ENCODE data around the gene TMEM179B.
A peak's percentile ranks its signal among the peaks of the same experiment; 100 is the strongest.

TMEM179B gene

DNA sequence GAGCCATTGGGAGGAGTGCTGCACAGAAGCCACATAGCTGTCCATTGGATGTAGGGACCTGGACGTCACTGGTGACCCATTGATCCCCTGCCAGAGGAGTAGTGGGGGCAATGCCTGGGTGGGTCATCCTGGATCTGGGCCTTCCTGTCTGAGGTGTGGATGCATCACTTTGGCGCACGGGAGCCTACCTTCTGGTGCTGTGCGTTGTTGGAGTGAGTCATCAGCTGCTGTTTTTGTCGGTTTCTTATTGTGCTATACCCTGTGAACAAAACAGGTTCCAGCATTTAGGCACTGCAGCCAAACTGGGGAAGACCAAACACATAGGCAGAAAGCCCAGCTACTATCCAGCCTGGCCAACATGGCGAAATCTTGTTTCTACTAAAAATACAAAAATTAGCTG is 12.8 kb upstream of the TMEM179B start:
- DNase-seq (ENCODE audit: low spot score) = no peak
- CTCF ChIA-PET = interaction anchor here (5.2 kb wide), 1 partner anchor 12 kb away, joined by 41 read pairs; no protein-coding TSS in a partner anchor
- TF ChIP-seq, protein P1, sequence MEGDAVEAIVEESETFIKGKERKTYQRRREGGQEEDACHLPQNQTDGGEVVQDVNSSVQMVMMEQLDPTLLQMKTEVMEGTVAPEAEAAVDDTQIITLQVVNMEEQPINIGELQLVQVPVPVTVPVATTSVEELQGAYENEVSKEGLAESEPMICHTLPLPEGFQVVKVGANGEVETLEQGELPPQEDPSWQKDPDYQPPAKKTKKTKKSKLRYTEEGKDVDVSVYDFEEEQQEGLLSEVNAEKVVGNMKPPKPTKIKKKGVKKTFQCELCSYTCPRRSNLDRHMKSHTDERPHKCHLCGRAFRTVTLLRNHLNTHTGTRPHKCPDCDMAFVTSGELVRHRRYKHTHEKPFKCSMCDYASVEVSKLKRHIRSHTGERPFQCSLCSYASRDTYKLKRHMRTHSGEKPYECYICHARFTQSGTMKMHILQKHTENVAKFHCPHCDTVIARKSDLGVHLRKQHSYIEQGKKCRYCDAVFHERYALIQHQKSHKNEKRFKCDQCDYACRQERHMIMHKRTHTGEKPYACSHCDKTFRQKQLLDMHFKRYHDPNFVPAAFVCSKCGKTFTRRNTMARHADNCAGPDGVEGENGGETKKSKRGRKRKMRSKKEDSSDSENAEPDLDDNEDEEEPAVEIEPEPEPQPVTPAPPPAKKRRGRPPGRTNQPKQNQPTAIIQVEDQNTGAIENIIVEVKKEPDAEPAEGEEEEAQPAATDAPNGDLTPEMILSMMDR (conservative IDR thresholded peaks at IDR 0.05; ENCODE audit: low read depth) = no peak
- POLR2A ChIA-PET (ENCODE audit: low non-redundant PET) = no interaction called here
- peak overlapping the region; percentile 37 for H3K27ac ChIP-seq

DNA sequence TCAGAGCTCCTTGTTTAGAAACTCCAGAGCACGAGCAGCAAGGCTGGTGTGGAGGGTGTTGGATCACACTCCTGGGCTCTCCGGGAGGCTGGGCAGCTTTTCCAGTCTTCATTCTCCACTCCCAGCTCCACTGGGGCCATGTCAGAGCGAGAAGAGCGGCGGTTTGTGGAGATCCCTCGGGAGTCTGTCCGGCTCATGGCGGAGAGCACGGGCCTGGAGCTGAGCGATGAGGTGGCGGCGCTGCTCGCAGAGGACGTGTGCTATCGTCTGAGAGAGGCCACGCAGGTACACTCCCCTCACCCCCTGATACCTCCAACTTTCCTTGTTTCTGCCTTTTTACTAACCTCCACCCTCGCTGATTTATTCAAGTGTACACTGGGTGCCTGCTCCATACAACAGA is 11.6 kb upstream of the TMEM179B start:
- no peak overlapping the region for H3K27ac ChIP-seq
- TF ChIP-seq, protein P1 (conservative IDR thresholded peaks at IDR 0.05; ENCODE audit: low read depth) = no peak
- DNase-seq (ENCODE audit: low spot score) = no peak
- CTCF ChIA-PET = interaction anchor here (5.2 kb wide), 1 partner anchor 10 kb away, joined by 41 read pairs; no protein-coding TSS in a partner anchor
- POLR2A ChIA-PET (ENCODE audit: low non-redundant PET) = no interaction called here

DNA sequence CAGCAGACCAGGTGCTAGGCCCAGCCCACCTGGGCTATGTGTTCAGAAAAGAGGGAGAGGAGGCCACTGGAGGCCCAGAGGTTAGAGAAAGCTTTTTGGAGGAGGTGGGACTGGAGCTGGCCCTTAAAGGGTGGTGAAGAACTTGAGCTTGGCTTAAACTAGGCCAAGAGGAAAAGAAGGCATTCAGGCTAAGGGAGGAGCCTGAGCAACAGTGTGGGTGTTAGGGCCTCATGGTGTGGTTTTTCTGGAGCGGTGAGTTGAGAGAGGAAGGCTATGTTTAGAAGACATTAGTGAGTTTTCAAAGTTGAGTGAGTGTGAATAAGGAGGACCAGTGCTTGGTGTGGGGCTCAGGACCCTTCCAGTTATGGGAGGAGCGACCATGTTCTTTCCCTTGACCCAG is 9.8 kb upstream of the TMEM179B start:
- H3K27ac ChIP-seq = peak overlapping the region; percentile 47
- ChIA-PET POLR2A (ENCODE audit: low non-redundant PET) (no interaction called here), CTCF (interaction anchor here (5.2 kb wide), 1 partner anchor 9 kb away, joined by 41 read pairs; no protein-coding TSS in a partner anchor)
- TF ChIP-seq, protein P1 (conservative IDR thresholded peaks at IDR 0.05; ENCODE audit: low read depth) = no peak
- DNase-seq (ENCODE audit: low spot score) = no peak

DNA sequence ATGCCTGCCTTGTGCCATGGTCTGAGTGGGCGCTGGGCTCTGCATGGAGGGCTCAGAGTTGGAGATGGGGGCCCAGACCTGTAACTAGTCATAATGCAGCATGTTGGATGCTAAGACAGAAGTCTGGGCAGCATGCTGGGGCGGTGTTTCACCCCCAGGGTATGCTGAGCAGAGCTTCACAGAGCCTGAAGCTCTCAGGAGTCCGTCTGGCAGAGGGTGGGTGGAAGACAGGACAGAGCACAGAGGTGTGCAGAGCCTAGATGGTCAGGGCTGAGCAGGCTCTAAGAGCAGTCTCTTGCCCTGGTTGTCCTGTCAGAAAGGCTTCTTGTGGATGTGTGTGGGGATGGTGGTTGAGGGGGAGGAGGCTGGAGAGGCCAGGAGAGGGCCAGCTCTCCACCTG is 8.8 kb upstream of the TMEM179B start:
- TF ChIP-seq, protein P1 (conservative IDR thresholded peaks at IDR 0.05; ENCODE audit: low read depth) = no peak
- ChIA-PET POLR2A (ENCODE audit: low non-redundant PET) (no interaction called here), CTCF (interaction anchor here (0.5 kb wide), 1 partner anchor 8 kb away, joined by 3 read pairs; no protein-coding TSS in a partner anchor)
- peak overlapping the region; percentile 47 for H3K27ac ChIP-seq
- no peak for DNase-seq (ENCODE audit: low spot score)

DNA sequence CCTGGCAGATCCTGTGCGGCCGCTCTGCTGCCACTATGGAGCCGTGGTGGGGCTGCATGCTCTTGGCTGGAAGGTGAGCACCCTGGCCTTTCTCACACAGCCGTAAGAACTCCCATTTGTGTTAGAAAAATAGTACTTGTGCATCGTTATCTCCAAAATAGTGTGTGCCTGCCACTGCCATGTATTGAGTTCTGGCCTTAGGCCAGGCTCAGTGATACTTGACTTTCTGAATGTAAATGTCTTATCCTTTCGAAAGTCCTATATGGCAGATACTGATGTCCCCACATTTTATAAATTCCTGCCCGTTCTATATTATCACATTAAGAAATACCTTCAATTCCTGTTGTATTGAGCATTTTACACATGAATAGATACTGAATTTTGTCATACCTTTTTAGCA is 4.4 kb upstream of the TMEM179B start:
- H3K27ac ChIP-seq = peak overlapping the region; percentile 24; the same call in 1 of the 2 replicates
- CTCF ChIA-PET = no interaction called here
- TF ChIP-seq, protein P1 (conservative IDR thresholded peaks at IDR 0.05; ENCODE audit: low read depth) = no peak
- POLR2A ChIA-PET (ENCODE audit: low non-redundant PET) = no interaction called here
- no peak for DNase-seq (ENCODE audit: low spot score)

DNA sequence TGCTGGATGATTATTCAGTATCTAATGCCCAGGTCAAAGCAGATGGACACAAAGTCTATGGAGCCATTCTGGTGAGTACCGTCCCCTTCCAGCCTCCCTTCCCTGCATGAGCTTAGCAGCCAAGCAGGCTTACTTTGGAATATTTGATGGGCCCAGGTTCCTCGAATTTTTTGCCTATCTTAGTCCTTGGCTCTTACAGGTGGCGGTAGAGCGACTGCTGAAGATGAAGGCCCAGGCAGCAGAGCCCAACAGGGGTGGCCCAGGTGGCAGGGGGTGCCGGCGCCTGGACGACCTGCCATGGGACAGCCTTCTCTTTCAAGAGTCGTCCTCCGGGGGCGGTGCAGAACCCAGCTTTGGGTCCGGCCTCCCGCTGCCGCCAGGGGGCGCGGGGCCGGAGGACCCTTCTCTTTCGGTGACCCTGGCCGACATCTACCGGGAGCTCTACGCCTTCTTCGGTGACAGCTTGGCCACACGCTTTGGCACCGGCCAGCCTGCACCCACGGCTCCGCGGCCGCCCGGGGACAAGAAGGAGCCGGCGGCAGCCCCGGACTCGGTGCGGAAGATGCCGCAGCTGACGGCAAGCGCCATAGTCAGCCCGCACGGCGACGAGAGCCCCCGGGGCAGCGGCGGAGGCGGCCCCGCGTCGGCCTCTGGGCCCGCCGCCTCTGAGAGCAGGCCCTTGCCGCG is 741 bp upstream of the TMEM179B start:
- peak; percentile 82 for DNase-seq (ENCODE audit: low spot score)
- peak overlapping the region; percentile 99 for H3K27ac ChIP-seq
- POLR2A ChIA-PET (ENCODE audit: low non-redundant PET) = interaction anchor here (0.6 to 1.5 kb wide), 3 partner anchors 32 to 71 kb away, joined by 3 to 5 read pairs (median 4); partner anchors contain the start of gene ZBTB3
- TF ChIP-seq, protein P1 (conservative IDR thresholded peaks at IDR 0.05; ENCODE audit: low read depth) = peak; percentile 93
- CTCF ChIA-PET = interaction anchor here (0.5 to 2.1 kb wide), 29 partner anchors 8 to 396 kb away, joined by 3 to 41 read pairs (median 5); partner anchors contain the start of genes C11orf98, HNRNPUL2, LBHD1 and SLC3A2
